ENCODE measurements around the gene MXD1.
"Not testable (repeated sequence)": the region's sequence is repeated elsewhere in the genome, so short reads cannot be mapped to it uniquely, and the experiment has no call there.

Gene MXD1

GRCh38 chr2:69933839-69934613 lies 19.1 kb downstream of the MXD1 start:
- peak in 1 of 2 donors; percentile 35 for DNase-seq

GRCh38 chr2:69934614-69934908 lies 19.7 kb downstream of the MXD1 start:
- no peak for DNase-seq

- DNase-seq: no peak
Measured at GRCh38 chr2:69935011-69935410, 20.1 kb downstream of the MXD1 start.

GRCh38 chr2:69936906-69937305 lies 22.0 kb downstream of the MXD1 start:
- DNase-seq: no peak

- DNase-seq: no peak
Measured at GRCh38 chr2:69937968-69938367, 23.1 kb downstream of the MXD1 start.

GRCh38 chr2:69939722-69940121 lies 24.8 kb downstream of the MXD1 start:
- no peak for DNase-seq

GRCh38 chr2:69940691-69941090 lies 25.8 kb downstream of the MXD1 start:
- DNase-seq: no peak

GRCh38 chr2:69943000-69943842 lies 28.3 kb downstream of the MXD1 start:
- no peak for DNase-seq

- DNase-seq: no peak
Measured at GRCh38 chr2:69943843-69944525, 29.1 kb downstream of the MXD1 start.

- DNase-seq: no peak
Measured at GRCh38 chr2:69944756-69945155, 29.8 kb downstream of the MXD1 start.

GRCh38 chr2:69945441-69945840 lies 30.5 kb downstream of the MXD1 start:
- DNase-seq: peak in 1 of 2 donors; percentile 61

- no peak for DNase-seq
Measured at GRCh38 chr2:69945941-69946340, 31.0 kb downstream of the MXD1 start.

- DNase-seq: peak; percentile 58 to 75
Measured at GRCh38 chr2:69946351-69947324, 31.7 kb downstream of the MXD1 start.

- DNase-seq: peak; percentile 19 to 21
Measured at GRCh38 chr2:69947325-69947931, 32.5 kb downstream of the MXD1 start.

GRCh38 chr2:69948032-69948962 lies 33.4 kb downstream of the MXD1 start:
- DNase-seq: no peak

- no peak for DNase-seq
Measured at GRCh38 chr2:69948963-69949645, 34.2 kb downstream of the MXD1 start.

- no peak for DNase-seq
Measured at GRCh38 chr2:69950241-69950640, 35.3 kb downstream of the MXD1 start.

- not testable (repeated sequence) for DNase-seq
Measured at GRCh38 chr2:69950671-69951070, 35.8 kb downstream of the MXD1 start.

GRCh38 chr2:69952336-69953115 lies 37.6 kb downstream of the MXD1 start:
- no peak for DNase-seq
